Measurements from ENCODE around the gene SGCA.

SGCA gene

GRCh38 chr17:50189550-50190292, 23.9 kb downstream of the SGCA start:
- H3K9ac ChIP-seq (ENCODE audit: low read length) = no peak overlapping the region
- H3K4me1 ChIP-seq (ENCODE audit: insufficient read depth, low read length) = peaks cover 56% of the 10 kb centered on the region
- H3K4me3 ChIP-seq (ENCODE audit: low read depth in 1 of 2, low read length in 2 of 2) = no peak overlapping the region
- no peak overlapping the region for H3K27ac ChIP-seq (ENCODE audit: low read depth, low read length)
- peaks cover 95% of the 10 kb centered on the region for H3K36me3 ChIP-seq (ENCODE audit: insufficient read depth, low read length)
- no peaks in the 10 kb centered on the region for H3K9me3 ChIP-seq (ENCODE audit: low read length)
- no peaks in the 10 kb centered on the region for H3K27me3 ChIP-seq (ENCODE audit: control insufficient read depth in 1 of 2, insufficient read depth in 2 of 2, low read length in 2 of 2)

GRCh38 chr17:50190293-50190602, 24.4 kb downstream of the SGCA start:
- Histone ChIP-seq H3K27me3 (ENCODE audit: control insufficient read depth in 1 of 2, insufficient read depth in 2 of 2, low read length in 2 of 2) (no peaks in the 10 kb centered on the region), H3K36me3 (ENCODE audit: insufficient read depth, low read length) (peaks cover 97% of the 10 kb centered on the region), H3K9me3 (ENCODE audit: low read length) (no peaks in the 10 kb centered on the region), H3K9ac (ENCODE audit: low read length) (no peak overlapping the region), H3K4me3 (ENCODE audit: low read depth in 1 of 2, low read length in 2 of 2) (no peak overlapping the region), H3K4me1 (ENCODE audit: insufficient read depth, low read length) (peaks cover 53% of the 10 kb centered on the region), H3K27ac (ENCODE audit: low read depth, low read length) (no peak overlapping the region)

- no peaks in the 10 kb centered on the region for H3K27me3 ChIP-seq (ENCODE audit: control insufficient read depth in 1 of 2, insufficient read depth in 2 of 2, low read length in 2 of 2)
- peak overlapping the region; percentile 25 for H3K27ac ChIP-seq (ENCODE audit: low read depth, low read length)
- H3K4me1 ChIP-seq (ENCODE audit: insufficient read depth, low read length) = peaks cover 53% of the 10 kb centered on the region
- H3K9ac ChIP-seq (ENCODE audit: low read length) = no peak overlapping the region
- H3K9me3 ChIP-seq (ENCODE audit: low read length) = no peaks in the 10 kb centered on the region
- H3K36me3 ChIP-seq (ENCODE audit: insufficient read depth, low read length) = peaks cover 97% of the 10 kb centered on the region
- H3K4me3 ChIP-seq (ENCODE audit: low read depth in 1 of 2, low read length in 2 of 2) = no peak overlapping the region
These were observed 25.0 kb downstream of the SGCA start for GRCh38 chr17:50190603-50191358.

GRCh38 chr17:50191359-50192143, 25.7 kb downstream of the SGCA start:
- H3K4me3 ChIP-seq (ENCODE audit: low read depth in 1 of 2, low read length in 2 of 2) = no peak overlapping the region
- peaks cover 97% of the 10 kb centered on the region for H3K36me3 ChIP-seq (ENCODE audit: insufficient read depth, low read length)
- no peak overlapping the region for H3K9ac ChIP-seq (ENCODE audit: low read length)
- no peaks in the 10 kb centered on the region for H3K9me3 ChIP-seq (ENCODE audit: low read length)
- peak overlapping the region; percentile 45 for H3K27ac ChIP-seq (ENCODE audit: low read depth, low read length)
- H3K27me3 ChIP-seq (ENCODE audit: control insufficient read depth in 1 of 2, insufficient read depth in 2 of 2, low read length in 2 of 2) = no peaks in the 10 kb centered on the region
- peaks cover 49% of the 10 kb centered on the region for H3K4me1 ChIP-seq (ENCODE audit: insufficient read depth, low read length)

GRCh38 chr17:50192144-50192617, 26.4 kb downstream of the SGCA start:
- Histone ChIP-seq H3K4me3 (ENCODE audit: low read depth in 1 of 2, low read length in 2 of 2) (no peak overlapping the region), H3K4me1 (ENCODE audit: insufficient read depth, low read length) (peaks cover 56% of the 10 kb centered on the region), H3K36me3 (ENCODE audit: insufficient read depth, low read length) (peaks cover 97% of the 10 kb centered on the region), H3K9ac (ENCODE audit: low read length) (no peak overlapping the region), H3K9me3 (ENCODE audit: low read length) (no peaks in the 10 kb centered on the region), H3K27ac (ENCODE audit: low read depth, low read length) (peak overlapping the region; percentile 45), H3K27me3 (ENCODE audit: control insufficient read depth in 1 of 2, insufficient read depth in 2 of 2, low read length in 2 of 2) (no peaks in the 10 kb centered on the region)

- H3K4me1 ChIP-seq (ENCODE audit: insufficient read depth, low read length) = peaks cover 57% of the 10 kb centered on the region
- H3K27ac ChIP-seq (ENCODE audit: low read depth, low read length) = no peak overlapping the region
- no peak overlapping the region for H3K4me3 ChIP-seq (ENCODE audit: low read depth in 1 of 2, low read length in 2 of 2)
- no peaks in the 10 kb centered on the region for H3K9me3 ChIP-seq (ENCODE audit: low read length)
- no peak overlapping the region for H3K9ac ChIP-seq (ENCODE audit: low read length)
- no peaks in the 10 kb centered on the region for H3K27me3 ChIP-seq (ENCODE audit: control insufficient read depth in 1 of 2, insufficient read depth in 2 of 2, low read length in 2 of 2)
- H3K36me3 ChIP-seq (ENCODE audit: insufficient read depth, low read length) = peaks cover 97% of the 10 kb centered on the region
These were observed 26.9 kb downstream of the SGCA start for GRCh38 chr17:50192618-50193291.

GRCh38 chr17:50194140-50194933, 28.5 kb downstream of the SGCA start:
- Histone ChIP-seq H3K27ac (ENCODE audit: low read depth, low read length) (no peak overlapping the region), H3K36me3 (ENCODE audit: insufficient read depth, low read length) (peaks cover 97% of the 10 kb centered on the region), H3K9ac (ENCODE audit: low read length) (no peak overlapping the region), H3K27me3 (ENCODE audit: control insufficient read depth in 1 of 2, insufficient read depth in 2 of 2, low read length in 2 of 2) (no peaks in the 10 kb centered on the region), H3K4me1 (ENCODE audit: insufficient read depth, low read length) (peaks cover 59% of the 10 kb centered on the region), H3K4me3 (ENCODE audit: low read depth in 1 of 2, low read length in 2 of 2) (no peak overlapping the region), H3K9me3 (ENCODE audit: low read length) (no peaks in the 10 kb centered on the region)

GRCh38 chr17:50194934-50195865, 29.4 kb downstream of the SGCA start:
- Histone ChIP-seq H3K9me3 (ENCODE audit: low read length) (no peaks in the 10 kb centered on the region), H3K27ac (ENCODE audit: low read depth, low read length) (no peak overlapping the region), H3K9ac (ENCODE audit: low read length) (no peak overlapping the region)

GRCh38 chr17:50196036-50196435, 30.2 kb downstream of the SGCA start:
- no peaks in the 10 kb centered on the region for H3K9me3 ChIP-seq (ENCODE audit: low read length)
- H3K4me1 ChIP-seq (ENCODE audit: insufficient read depth, low read length) = peaks cover 48% of the 10 kb centered on the region
- no peak overlapping the region for H3K9ac ChIP-seq (ENCODE audit: low read length)
- H3K4me3 ChIP-seq (ENCODE audit: low read depth in 1 of 2, low read length in 2 of 2) = no peak overlapping the region
- H3K27ac ChIP-seq (ENCODE audit: low read depth, low read length) = peak overlapping the region; percentile 68
- no peaks in the 10 kb centered on the region for H3K27me3 ChIP-seq (ENCODE audit: control insufficient read depth in 1 of 2, insufficient read depth in 2 of 2, low read length in 2 of 2)
- peaks cover 83% of the 10 kb centered on the region for H3K36me3 ChIP-seq (ENCODE audit: insufficient read depth, low read length)

More at GRCh38 chr17:50194934-50195865, 29.4 kb downstream of the SGCA start:
- Histone ChIP-seq H3K36me3 (ENCODE audit: insufficient read depth, low read length) (peaks cover 91% of the 10 kb centered on the region), H3K4me3 (ENCODE audit: low read depth in 1 of 2, low read length in 2 of 2) (no peak overlapping the region), H3K4me1 (ENCODE audit: insufficient read depth, low read length) (peaks cover 50% of the 10 kb centered on the region), H3K27me3 (ENCODE audit: control insufficient read depth in 1 of 2, insufficient read depth in 2 of 2, low read length in 2 of 2) (no peaks in the 10 kb centered on the region)

- H3K36me3 ChIP-seq (ENCODE audit: insufficient read depth, low read length) = peaks cover 75% of the 10 kb centered on the region
These were observed 31.0 kb downstream of the SGCA start for GRCh38 chr17:50196826-50197225.

More at GRCh38 chr17:50196826-50197225, 31.0 kb downstream of the SGCA start:
- H3K9ac ChIP-seq (ENCODE audit: low read length) = peak overlapping the region; percentile 1
- H3K9me3 ChIP-seq (ENCODE audit: low read length) = no peaks in the 10 kb centered on the region
- H3K4me3 ChIP-seq (ENCODE audit: low read depth in 1 of 2, low read length in 2 of 2) = no peak overlapping the region
- H3K27ac ChIP-seq (ENCODE audit: low read depth, low read length) = peak overlapping the region; percentile 68
- no peaks in the 10 kb centered on the region for H3K27me3 ChIP-seq (ENCODE audit: control insufficient read depth in 1 of 2, insufficient read depth in 2 of 2, low read length in 2 of 2)
- H3K4me1 ChIP-seq (ENCODE audit: insufficient read depth, low read length) = peaks cover 46% of the 10 kb centered on the region

Data from muscle layer of colon (tissue), 2 donors.